HFFc6 (cell line): ENCODE data around the gene HEXIM1. TPM values are rescaled to one million over a fixed set of nuclear protein-coding genes. Genes with fewer than 3 reads are reported as not detected.

Experiments
- DNase-seq: peaks from one replicate; pipeline ENCODE4 v3.0.0-alpha.2; 2018
- H3K27ac Mint-ChIP-seq: 2 replicates; pipeline ENCODE4 v1.8.0; 2020; ENCODE audit warnings: mild to moderate bottlenecking, mixed read lengths
- H3K27me3 Mint-ChIP-seq: 2 replicates; pipeline ENCODE4 v1.8.0; 2021; ENCODE audit warnings: mild to moderate bottlenecking, moderate library complexity, mixed read lengths; ENCODE audit not compliant: insufficient read depth
- H3K36me3 Mint-ChIP-seq: 2 replicates; pipeline ENCODE4 v1.8.0; 2021; ENCODE audit warnings: low read depth, mixed read lengths
- H3K4me1 Mint-ChIP-seq: 2 replicates; pipeline ENCODE4 v1.8.0; 2020; ENCODE audit warnings: low read depth, mixed read lengths
- H3K4me3 Mint-ChIP-seq: 2 replicates; pipeline ENCODE4 v1.8.0; 2020; ENCODE audit warnings: mild to moderate bottlenecking, moderate library complexity, mixed read lengths
- H3K9me3 Mint-ChIP-seq: 2 replicates; pipeline ENCODE4 v1.8.0; 2020; ENCODE audit warnings: mild to moderate bottlenecking, mixed read lengths
- CTCF ChIP-seq: fragments of 200-600 bp; sonication (generic); IDR thresholded peaks from 2 replicates; pipeline ENCODE4 v1.5.0; 2021; ENCODE audit warnings: antibody characterized with exemption, mild to moderate bottlenecking
- total RNA-seq, 6 experiments: library from RNA; stranded (reverse); fragmentation: NEBNext Ultra II Directional; extraction: Animal tissue kit (Norgen Biotek cat#: 25700); gene quantifications; 2 replicates in 1 of 6; 3 replicates in 5 of 6; pipeline ENCODE4 v1.2.3, GENCODE V29; 2021

Gene HEXIM1
- total RNA-seq, 6 experiments from 2014 or later = 31.8 to 42.0 (median 34.5) TPM

GRCh38 chr17:45103269-45103795, 44.9 kb upstream of the HEXIM1 start:
- Mint-ChIP-seq H3K36me3 (peaks cover 34% of the 10 kb centered on the region), H3K4me1 (peaks cover 15% of the 10 kb centered on the region), H3K27me3 (peaks cover 8% of the 10 kb centered on the region), H3K9me3 (no peaks in the 10 kb centered on the region), H3K27ac (no peak overlapping the region; the same call in 1 of the 2 replicates), H3K4me3 (no peak overlapping the region)
- TF ChIP-seq CTCF = no peak
- DNase-seq = no peak

GRCh38 chr17:45104029-45104428, 44.2 kb upstream of the HEXIM1 start:
- H3K4me3 Mint-ChIP-seq = no peak overlapping the region
- DNase-seq = no peak
- H3K9me3 Mint-ChIP-seq = no peaks in the 10 kb centered on the region
- peak overlapping the region; percentile 24; the same call in 1 of the 2 replicates for H3K27ac Mint-ChIP-seq
- TF ChIP-seq CTCF = no peak
- peaks cover 8% of the 10 kb centered on the region for H3K27me3 Mint-ChIP-seq
- peaks cover 29% of the 10 kb centered on the region for H3K36me3 Mint-ChIP-seq
- peaks cover 9% of the 10 kb centered on the region for H3K4me1 Mint-ChIP-seq

GRCh38 chr17:45104497-45104896, 43.8 kb upstream of the HEXIM1 start:
- Mint-ChIP-seq H3K4me1 (peaks cover 6% of the 10 kb centered on the region), H3K9me3 (no peaks in the 10 kb centered on the region), H3K27me3 (peaks cover 8% of the 10 kb centered on the region), H3K27ac (peak overlapping the region; percentile 24; the same call in 1 of the 2 replicates), H3K36me3 (peaks cover 25% of the 10 kb centered on the region), H3K4me3 (no peak overlapping the region)
- TF ChIP-seq CTCF = no peak
- DNase-seq = no peak

GRCh38 chr17:45104907-45105624, 43.2 kb upstream of the HEXIM1 start:
- H3K27ac Mint-ChIP-seq = no peak overlapping the region
- peaks cover 25% of the 10 kb centered on the region for H3K36me3 Mint-ChIP-seq
- peaks cover 6% of the 10 kb centered on the region for H3K4me1 Mint-ChIP-seq
- H3K9me3 Mint-ChIP-seq = no peaks in the 10 kb centered on the region
- no peak overlapping the region for H3K4me3 Mint-ChIP-seq
- no peak for DNase-seq
- TF ChIP-seq CTCF = peak; percentile 38; the same call in 1 of the 2 replicates
- peaks cover 8% of the 10 kb centered on the region for H3K27me3 Mint-ChIP-seq

GRCh38 chr17:45106096-45106495, 42.2 kb upstream of the HEXIM1 start:
- peaks cover 25% of the 10 kb centered on the region for H3K36me3 Mint-ChIP-seq
- no peak for TF ChIP-seq CTCF
- peak overlapping the region; percentile 30; the same call in 1 of the 2 replicates for H3K27ac Mint-ChIP-seq
- no peak overlapping the region for H3K4me3 Mint-ChIP-seq
- no peak for DNase-seq
- peaks cover 8% of the 10 kb centered on the region for H3K27me3 Mint-ChIP-seq
- H3K4me1 Mint-ChIP-seq = peaks cover 6% of the 10 kb centered on the region
- H3K9me3 Mint-ChIP-seq = no peaks in the 10 kb centered on the region
